NK-92 treated with Interleukin-12 subunit alpha and Interleukin-12 subunit beta, amount 100 ng/mL, for 24 hours (cell line): ENCODE measurements around the gene DAB2IP.
"Not testable (repeated sequence)": the region's sequence is repeated elsewhere in the genome, so short reads cannot be mapped to it uniquely, and the experiment has no call there.

Experiments
- DNase-seq: peaks from one replicate; lab custom pipeline; 2025; lab: John Stamatoyannopoulos, UW

DAB2IP gene

DNA sequence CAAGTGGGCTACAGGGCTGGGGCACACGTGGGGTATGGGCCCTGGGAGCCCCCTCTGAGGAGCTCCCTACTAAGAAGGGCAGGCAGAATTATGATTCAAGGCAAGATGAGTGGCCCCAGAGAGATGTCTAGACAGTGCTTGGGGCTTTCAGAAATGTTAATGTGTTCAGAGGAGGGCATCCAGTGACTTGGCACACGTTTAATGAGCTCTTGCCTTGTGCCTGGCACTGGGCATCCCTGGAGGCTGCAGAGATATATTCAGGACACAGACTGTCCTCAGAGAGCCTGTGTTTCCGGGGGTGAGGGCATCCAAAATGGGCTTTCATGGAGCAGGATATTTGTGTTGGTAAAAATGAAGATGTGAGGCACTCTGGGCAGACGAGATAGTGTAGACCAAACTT is 25.4 kb upstream of the DAB2IP start:
- no peak for DNase-seq

DNA sequence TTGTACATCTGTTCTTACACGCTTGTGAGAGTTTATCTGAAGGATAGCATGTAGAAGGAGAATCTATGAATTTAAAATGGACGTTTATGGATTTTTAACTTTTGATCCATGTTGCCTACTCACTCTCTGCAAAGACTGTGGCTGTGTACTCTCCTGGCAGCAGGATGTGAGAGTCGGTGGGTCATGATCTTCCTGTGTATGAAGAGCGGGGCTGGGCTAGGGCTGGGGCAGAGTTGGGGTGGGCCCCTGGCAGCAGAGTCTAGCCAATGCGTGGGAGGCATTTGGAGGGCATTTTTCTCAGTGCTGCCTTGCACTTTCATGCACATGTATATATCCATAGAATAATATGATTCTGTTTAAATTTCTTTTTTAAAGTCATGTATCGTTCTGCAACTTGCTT is 24.0 kb upstream of the DAB2IP start:
- no peak for DNase-seq

DNA sequence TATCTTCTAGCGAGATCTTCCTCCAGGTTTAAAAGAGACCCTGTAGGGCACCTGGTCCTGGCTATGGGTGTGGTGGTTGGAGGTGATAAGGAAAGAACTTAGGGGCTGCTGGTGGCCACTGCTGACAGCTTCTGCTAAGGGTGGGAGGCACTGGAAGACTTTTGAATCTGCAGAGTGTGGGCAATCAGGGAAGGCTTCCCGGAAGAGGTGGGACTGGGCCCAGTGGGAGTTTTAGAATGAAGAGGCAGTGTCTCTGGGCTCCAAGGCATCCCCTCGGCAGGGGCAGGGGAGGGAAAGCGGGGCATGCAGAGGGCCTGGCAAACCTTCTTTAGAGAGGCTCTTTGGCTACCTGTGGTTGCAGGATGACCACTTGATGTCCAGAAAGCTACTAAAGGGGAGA is 23.0 kb upstream of the DAB2IP start:
- DNase-seq: no peak

DNA sequence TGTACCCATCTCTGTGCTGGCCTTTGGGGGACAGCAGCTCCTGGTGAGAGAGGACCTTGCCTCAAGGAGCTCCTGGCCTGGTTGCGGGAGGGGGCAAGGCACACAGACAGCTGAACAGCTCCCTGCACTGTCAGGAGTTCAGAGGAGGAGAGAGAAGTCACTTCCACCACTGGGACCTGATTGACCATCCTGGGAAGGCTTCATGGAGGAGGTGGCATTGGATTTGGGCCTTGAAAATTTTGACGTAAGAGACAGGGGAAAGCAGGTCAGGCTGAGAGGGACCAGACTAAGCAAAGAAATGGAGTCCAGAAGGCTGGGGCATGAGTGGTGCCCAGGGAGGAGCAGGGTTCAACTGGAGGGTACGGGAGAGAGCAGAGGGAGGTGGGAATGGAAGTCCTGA is 20.3 kb upstream of the DAB2IP start:
- no peak for DNase-seq

DNA sequence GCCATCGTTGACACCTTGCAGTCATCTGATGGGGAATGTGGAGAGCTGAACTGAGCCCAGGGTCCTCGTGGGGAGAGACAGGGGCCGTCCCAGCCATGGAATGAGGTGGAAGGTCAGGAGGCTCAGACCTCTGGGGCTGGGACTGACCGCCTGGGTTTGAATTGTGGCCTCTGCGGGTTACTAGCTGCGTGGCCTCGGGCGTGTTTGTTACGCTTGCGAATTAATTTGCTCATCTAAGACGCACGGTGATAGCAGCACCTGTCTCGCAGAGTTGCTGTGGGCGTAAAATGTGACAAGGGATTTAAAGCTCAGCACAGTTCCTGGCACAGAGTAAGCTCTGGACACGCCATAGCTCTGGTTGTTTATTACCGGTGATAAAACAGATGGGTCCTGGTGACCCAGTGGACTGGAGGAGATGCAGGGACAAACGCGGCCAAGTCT is 19.4 kb upstream of the DAB2IP start:
- DNase-seq: no peak

DNA sequence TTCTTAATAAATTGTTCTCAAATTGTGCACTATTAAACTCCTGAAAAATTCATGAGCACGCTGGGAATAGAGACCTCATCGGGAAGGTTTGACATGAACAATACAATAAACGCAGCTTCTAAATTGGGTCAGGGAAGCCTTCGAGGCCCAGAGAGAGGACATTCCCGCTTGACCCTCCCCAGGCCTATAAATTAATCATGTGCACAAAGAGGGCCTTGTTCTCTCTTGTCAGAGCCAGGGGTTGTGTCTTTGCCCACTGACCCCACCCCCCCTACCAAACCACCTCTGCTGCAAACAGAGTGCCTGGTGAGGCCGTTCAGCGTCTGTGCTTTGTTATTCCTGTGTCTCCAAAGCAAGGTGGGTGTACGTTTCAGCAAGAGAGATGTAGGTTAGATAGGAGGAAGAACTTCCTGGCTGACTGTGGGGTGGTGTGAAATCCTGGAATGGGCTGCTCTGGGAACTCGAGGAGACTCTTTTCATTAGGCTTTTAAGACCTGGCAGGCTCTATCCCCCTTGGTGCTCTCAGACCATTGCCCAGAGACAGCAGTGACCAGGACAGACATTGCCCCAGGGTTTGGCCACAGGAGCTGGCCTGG is 18.2 kb upstream of the DAB2IP start:
- no peak for DNase-seq

DNA sequence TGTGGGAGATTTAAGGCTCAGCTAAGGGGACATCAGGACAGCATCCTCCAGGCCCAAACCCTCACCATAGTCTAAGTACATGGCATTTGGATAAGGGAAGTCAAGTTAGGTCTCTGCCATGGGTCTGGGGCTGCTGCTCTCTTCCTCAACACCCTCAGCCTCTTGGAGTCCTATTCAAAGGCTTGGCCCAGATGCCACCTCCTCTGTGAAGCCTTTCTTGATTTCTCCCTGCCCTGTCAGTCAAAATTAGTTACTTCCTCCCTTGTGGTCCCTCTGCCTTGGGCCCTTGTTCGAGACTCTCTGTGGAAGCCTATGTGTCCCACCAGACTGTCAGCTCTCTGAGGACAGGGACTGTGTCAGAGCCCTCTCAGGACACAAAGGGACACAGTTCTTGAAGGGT is 17.7 kb upstream of the DAB2IP start:
- DNase-seq: no peak

DNA sequence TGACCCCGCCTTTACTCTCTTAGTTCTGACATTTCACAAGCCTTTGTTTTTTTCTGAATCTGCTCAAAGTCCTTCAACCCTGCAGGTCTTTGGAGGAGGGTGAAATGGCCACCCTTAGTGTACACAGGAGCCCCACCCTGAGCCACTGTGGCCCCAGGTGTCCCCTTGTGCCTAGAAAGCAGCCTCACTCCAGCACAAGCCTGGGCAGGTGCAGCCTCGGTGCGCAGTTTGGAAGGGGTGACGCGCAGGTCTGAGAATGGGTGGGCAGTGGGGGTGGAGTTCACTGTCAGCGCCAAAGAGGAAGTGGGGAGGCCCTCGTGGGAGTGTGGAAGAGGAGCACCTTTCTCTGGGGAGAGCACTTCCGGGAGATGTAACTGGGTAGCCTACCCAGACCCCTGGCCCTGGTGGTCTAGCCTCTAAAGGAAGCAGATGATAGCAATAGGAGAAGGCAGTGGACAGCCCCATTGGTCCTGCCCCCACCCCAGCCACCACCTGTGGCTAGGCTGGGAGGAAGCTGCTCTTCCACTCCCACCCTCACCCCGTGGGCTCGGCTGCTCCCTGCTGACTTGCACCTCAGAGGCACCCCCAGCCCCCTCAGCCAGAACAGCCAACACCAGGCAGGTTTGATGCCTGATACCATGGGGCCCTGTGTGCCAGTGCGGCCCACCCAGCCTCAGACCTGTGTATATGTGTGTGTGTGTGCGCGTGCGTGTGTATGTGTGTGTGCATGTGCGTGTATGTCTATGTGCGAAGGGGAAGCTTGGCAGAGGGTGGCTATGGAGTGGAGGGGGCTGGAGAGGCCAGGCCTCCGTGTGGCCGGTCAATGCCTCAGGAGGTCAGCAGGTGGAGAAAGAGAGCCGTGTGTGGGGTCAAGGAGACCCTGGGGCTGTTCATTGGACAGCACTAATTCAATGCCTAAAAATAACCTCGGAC is 16.8 kb upstream of the DAB2IP start:
- no peak for DNase-seq

DNA sequence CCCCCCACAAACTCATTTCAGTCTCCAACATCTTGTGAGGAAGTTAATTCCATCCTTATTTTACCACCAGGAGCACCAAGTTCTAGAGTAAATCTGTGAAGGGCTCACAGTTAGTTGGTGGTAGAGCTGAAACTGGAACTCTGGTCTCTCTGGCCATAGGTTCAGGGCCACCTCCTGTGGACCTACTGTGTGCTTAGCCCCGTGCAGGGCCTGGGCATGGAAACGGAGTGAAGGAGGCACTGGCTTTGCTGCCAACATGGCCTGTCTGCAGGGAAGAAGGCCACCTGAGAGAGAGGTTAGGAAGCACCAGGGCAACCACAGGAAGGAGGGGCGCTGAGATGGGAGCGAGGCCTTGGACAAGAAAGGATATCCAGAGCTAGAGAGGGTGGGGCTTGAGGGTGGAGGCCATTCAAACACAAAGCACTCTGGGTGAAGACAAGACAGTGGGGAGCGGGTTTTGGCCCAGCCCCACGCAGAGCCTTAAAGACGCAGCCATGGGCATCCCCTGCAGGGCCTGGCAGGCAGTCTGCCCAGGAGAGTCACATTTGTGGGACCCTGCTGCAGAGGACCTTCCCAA is 16.0 kb upstream of the DAB2IP start:
- DNase-seq: no peak

DNA sequence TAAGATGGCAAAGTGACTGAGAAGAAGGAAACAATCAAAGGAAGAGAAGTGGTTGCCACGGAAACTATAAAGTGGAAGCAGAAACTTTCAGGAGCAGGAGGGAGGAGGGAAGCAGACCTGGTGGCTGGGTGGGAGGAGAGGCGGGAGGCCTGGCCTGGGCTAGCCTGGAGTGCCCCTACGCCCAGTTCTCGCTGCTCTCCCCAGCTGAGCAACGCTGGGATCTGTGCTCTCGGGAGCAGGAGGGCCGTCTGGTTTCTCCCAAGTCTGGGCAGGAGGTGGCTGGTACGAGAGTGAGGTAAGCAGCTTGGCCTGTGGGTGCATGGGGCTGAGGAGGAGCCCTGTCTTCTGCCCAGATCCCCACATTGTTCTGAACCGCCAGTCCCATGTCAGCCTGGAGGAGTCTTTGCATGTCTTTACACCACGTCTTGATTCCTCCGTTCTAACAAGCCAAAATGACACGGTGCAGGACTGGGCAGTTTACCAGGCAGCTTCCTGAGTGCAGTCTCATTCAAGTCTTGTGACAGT is 15.0 kb upstream of the DAB2IP start:
- DNase-seq: no peak

DNA sequence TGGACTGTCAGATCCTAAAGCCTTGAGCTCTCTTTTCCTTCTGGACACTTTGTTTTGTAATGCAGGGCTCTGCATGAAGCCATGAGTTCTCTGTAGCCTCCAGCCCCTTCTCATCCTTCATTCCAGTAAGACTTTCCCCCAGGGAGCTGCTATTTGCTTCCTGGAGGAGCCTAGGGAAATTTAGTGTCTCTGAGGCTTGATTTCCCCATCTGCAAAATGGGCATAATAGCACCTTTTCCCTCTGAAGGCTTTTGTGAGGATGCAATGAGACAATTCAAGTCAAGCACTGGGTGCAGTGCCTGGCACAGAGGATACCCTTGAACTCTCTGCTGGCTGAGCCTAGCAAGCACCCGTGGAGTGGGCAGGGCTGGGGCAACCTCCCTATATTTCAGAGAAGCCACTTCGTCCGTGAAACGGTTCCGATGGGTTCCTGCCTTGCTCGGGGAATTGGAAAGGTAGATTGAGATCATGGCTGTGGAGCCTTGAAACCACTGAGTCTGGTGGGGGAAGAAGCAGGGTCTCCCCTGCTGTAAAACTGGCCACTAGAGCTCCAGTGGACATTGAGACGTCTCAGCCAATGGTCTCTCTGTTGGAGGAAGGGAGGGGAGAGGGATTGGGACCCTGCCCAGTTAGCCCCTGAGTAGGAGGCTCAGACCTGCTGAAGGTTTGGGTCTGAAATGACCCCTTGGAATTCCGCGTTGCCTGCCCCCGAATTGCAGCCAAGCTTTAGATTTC is 14.3 kb upstream of the DAB2IP start:
- DNase-seq: no peak

DNA sequence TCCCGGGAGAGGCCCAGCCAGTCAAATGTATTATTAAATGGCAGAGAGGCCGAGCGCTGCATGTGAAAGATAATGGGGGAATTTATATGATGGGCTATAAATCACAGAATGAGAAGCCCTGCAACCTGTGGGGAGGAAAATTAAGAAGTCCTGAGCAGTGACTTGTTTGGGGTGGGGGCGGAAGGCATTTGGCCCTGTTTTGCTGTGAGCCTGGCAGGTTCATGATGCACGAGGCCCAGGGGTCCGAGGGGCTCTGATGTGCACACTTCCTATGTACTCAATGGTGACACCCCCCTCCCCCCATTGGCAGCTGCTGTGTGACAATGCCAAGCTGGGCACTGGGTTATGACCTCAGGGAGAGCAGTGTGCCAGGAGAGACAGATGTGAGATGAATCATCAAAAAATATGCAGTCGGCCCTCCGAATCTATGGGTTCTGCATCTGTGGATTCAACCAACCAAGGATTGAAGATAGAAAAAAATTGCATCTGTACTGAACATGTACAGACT is 13.7 kb upstream of the DAB2IP start:
- no peak for DNase-seq

DNA sequence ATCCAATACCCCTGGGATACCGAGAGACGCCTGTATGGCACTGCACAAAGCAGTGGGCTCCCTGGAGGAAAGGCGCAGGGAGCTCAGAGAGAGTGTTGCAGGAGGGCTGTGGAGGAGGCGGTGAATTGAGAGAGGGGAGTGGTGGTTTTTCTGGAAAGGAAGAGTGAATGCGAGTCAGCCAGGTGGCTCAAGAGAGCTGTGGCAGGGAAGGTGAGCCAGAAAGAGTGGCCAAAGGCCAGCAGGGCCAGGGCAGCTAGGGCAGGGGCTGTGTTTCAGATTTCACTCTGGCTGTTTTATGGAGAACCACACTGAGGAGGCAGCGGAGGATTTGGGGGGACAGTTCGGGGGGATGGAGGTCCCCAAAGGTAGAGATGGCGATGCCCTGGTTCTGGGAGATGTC is 13.0 kb upstream of the DAB2IP start:
- no peak for DNase-seq

DNA sequence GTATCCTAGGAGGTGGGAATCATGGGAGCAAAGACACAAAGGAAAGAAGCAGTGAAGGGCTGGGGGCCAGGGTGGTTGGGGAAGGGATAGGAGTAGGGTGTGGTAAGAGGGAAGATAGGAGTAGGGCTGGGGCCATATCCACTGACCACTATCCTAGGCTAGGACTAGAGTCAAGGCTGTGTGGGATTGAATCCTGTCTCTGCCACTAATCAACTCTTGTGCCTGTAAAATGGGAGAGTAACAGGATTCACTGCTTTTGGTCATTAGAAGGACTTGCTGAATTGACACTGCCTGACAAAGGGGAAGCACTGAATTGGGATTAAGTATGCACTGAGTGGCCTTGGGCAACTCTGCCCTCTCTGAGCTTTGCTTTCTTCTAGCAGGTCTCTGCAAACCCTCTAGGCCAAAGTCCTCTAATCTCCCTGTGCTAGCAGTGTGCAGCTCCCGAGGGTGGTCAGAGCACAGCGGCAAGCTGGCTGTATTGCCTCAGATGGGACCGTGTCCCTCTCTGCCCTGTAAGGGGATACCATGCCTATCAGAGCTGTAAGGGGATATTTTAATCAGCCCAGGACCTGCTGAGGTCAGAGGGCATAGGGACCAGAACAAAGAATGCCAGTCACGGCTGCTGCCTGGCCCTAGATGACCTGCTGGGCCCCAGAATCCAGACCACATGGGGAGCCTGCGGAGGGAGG is 12.4 kb upstream of the DAB2IP start:
- DNase-seq: no peak

DNA sequence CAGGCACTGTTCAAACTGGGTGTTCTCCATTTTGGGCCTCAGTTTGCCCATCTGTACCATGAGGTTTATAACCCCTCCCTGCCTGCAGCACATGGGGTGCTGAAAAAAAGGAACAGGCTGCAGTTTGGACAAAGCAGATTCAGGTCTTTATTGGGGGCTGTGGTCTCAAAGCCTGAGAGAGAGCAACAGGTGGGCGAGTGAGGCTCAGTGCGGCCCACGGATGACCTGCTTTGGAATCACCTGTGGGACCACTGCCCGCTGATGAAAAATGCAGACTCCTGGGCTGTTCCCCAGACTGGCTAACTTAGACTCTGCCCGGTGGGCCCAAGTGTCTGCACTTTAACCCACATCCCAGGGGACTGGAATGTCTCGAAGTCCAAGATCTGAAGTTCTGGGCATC is 11.8 kb upstream of the DAB2IP start:
- DNase-seq: no peak

DNA sequence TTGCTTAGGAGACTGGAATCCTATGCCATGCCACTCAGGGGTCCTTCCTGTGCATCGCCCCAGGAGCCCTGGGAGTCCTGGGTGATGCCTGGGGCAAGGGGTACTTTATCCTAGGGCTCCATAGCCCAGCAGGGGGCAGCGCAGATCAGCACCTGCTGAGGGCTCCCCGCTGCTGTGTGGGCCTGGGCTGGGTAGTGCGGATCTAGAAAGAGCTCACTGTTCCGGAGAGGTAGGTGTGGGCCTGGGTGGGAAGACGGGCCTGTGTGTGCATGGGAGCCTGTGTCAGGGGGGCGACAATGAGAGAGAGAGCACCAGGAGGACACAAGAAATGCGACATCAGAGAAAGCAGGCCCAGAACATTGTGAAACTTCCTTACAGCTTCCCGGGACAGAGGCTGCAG is 11.4 kb upstream of the DAB2IP start:
- peak; percentile 6 for DNase-seq

DNA sequence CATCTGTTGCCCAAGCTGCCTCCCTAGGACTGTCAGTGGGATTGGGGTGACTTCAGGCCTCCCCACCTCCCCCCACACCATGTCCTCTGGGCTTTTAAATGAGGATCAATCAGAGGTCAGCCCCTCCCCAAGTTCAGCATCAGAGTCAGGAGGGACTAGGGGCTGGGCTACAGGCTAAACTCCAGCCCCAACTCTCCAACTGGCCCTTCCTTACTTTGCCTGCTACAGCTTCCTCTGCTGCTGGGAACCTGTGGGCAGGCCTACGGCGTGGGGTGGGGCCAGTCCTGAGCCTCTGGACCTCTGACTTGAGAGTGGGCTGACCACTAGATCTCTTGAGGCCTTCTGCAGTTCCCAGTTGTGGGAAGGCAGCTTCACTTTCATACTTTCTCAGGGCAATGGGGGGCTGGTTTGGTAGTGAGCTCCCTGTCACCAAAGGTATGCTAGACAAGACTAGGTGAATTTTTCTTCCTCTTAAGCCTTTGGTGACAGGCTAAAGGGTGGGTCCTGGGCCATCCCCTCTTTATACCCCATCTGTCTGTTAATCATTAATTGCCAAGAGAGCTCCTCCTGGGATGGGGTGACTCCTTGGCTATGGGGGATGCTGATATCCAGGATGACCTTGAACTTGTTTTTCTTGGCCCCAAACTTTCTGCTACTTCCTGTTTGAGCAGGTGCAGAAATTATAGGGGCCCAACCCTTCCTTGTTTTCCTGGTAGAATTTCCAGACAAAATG is 10.8 kb upstream of the DAB2IP start:
- DNase-seq: no peak

DNA sequence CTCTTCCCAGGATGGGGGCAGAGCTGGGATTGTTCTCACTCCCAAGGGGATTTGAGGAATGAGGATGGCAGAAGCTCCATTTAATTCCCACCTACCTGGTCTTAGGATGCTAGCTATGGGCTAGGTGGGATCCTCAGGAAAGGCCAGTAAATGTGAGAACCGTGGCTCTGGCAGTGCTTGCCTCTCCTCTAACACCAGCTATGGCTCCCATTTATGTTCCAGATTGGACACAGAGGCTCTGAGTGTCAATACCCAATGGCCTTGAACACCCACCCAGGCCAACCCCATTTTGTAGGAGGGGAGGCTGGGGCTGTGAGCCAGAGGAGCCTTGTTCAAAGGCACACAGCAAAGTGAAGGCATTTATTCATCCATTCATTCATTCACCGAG is 10.2 kb upstream of the DAB2IP start:
- DNase-seq: no peak

DNA sequence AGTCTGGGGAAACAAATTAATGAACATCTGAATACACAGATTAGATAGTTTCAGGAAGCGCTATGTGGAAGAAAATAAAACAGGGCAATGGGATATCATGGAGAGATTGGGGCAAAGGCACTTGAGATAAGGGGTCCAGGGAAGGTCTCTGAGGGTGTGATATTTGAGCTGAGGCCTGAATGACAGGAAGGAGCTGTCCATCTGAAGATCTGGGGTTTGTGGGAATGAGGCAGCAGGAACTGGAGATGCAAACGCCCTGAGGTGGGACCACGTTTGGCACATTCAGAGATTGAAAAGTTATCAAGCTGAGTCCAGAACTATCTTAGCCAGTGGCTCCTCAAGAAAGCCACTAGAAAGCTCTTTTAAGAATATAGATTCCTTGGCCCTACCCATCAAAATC is 8.7 kb upstream of the DAB2IP start:
- DNase-seq: no peak

DNA sequence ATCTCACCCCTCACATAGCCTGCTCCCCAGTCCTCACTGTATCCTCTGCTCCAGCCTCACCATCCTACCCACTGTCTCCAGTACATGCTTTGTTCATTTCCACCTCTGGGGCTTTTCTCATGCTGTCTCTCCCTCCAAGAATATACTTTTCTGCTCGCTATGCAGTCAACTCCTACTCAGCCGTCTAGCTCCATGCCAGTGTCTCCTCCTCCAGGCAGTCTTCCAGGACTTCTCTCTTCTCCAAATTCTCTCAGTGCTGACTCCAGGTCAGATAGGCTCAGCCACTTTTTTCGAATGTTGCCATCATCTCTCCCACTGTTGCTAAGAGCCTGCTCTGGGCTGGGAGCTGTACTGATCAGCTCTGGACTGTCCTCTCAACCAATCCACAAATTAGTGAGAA is 8.0 kb upstream of the DAB2IP start:
- no peak for DNase-seq

DNA sequence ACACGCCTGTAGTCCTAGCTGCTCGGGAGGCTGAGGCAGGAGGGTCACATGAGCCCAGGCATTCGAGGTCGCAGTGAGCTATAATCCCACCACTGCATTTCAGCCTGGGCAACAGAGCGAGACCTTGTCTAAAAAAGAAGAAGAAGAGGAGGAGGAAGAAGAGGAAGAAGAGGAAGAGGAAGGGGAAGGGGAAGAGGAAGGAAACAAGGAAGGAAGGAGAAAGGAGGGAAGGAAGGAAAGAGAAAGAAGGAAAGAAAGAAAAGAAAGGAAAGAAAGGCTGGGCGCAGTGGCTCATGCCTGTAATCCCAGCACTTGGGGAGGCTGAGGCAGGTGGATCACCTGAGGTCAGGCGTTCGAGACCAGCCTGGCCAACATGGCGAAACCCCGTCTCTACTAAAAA is 7.4 kb upstream of the DAB2IP start:
- not testable (repeated sequence) for DNase-seq
